Right hindlimb (tissue), 1 donor: ENCODE measurements around the gene MRAP2.

Experiments
- DNase-seq: peaks from one replicate; pipeline ENCODE4 v3.0.0-alpha.2; 2018

The MRAP2 gene, protein sequence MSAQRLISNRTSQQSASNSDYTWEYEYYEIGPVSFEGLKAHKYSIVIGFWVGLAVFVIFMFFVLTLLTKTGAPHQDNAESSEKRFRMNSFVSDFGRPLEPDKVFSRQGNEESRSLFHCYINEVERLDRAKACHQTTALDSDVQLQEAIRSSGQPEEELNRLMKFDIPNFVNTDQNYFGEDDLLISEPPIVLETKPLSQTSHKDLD

DNA sequence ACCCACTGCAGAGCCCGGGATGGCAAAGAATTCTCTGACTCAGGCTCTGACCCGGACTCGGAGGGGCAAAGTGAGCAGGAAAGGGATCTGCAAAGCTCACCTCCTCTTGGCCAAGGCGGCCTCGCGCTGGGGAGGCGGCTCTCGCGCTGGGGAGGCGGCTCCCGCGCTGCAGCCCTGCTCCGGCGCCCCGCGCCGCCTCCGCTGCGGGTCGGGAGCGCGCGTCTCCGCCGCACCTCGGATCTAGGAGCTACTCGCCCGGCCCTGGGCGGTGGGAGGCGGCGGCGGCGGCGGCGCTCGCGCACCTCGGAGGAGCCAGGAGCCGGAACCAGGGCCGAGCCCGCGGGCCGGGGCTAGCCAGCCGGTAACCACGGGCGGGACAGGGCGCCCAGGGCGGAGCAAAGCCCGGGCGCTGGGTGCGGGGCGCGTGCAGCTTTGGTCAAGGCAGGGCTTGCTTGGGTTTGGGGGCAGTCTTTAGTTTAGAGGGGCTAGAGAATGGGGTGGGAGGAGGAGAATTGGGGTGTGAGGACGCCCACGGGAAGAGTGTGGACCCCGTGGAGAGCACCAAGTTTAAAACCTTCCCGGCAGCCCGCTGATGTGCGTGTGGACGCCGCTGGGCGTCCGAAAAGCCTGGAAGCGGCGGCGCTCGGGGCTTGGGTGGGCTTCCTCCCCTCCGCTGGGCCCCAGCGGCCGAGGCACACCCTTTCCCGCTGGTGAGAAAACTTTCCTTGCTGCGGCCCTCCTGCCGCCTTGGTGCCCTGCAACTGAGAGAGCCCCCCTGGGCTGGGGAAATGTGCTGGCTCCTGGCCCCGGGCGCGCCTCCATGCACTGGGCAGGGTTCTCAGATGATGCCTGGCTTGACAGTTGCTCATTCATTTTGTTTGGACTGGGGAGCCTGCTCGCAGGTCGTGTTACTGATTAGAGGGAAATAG lies at the start of gene MRAP2:
MRAP2 (plus strand) TSS at position 250 of the 929 bp plus-strand sequence. CDS start 21,547 bp downstream, outside the sequence.
- peak; percentile 51 for DNase-seq

DNA sequence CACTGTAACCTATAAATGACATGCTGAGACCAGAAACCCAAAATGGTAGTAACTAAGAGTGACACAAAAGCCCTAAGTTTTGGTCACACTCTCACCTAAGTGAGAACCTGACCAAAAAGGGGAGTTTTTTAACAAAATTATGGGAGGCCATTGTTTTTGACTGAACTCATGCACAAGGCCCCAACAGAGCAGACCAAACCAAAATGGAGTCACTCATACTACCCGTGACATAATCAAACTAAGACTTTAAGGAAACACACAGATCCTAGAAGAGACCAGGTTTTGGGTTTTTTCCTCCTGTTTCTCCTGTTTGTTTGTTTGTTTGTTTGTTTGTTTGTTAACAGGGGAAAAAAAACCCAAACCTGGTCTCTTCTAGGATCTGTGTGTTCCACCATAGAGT lies 49.2 kb upstream of the MRAP2 start:
- no peak for DNase-seq

DNA sequence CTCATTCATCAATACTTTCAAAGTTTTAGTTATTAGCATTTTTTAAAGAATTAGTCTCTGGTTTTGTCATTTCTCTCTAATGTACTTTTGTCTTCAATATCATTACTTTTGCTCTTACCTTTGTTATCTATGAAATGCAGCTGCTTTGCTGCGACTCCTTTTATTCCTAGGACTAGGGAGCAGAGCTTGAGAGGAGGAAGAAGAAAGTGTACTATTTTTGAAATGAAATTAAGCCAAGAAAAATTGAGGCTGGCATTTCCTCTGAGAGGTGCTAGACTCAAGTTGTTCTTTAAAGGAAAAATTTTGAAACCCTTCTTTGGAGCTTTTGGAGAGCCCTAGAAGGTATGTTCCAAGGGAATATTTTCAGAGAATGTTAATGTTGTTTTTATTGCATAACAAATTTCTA lies 48.3 kb upstream of the MRAP2 start:
- no peak for DNase-seq

DNA sequence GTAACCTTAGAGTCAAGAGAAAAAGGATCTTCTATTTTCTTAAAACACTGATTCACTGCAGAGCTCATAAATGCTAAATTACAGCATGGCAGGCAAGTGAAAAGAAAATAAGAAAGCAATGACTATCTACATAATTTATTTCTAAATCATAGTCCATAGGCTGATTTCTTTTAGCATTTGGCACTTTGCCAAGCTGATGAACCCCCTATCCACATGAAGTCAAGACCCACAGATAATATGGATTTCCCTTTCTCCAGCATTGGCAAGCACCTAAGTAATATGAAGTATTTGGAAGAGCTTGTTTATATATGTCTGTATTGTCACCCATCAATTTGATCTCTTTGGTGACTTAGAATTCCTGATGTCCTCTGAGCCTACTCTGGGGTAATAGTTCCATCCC lies 47.9 kb upstream of the MRAP2 start:
- DNase-seq: no peak

DNA sequence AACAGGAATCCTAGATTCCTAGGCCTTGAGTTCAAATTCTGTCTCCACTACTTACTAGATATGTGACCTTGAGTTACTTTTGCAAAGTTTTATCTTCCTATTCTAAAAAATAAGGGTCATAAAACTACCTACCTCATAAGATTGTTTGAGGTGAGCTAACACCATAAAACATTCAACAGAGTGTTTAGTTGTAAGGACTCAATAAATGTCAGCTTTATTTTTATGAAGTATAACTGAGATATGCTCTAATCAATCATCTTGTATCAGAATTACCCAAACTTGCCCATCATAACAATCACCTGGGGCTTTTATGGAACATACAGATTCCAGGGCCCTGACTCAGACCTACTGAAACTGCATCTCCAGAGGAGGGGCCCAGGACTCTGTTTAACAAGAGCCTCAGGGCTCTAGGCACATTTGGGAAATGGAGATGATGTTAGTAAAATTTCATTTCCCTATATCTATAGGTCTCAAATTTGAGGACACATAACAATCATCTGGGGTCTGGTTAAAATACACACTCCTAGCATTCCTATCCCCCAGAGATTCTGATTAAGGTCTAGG lies 35.5 kb upstream of the MRAP2 start:
- DNase-seq: no peak

DNA sequence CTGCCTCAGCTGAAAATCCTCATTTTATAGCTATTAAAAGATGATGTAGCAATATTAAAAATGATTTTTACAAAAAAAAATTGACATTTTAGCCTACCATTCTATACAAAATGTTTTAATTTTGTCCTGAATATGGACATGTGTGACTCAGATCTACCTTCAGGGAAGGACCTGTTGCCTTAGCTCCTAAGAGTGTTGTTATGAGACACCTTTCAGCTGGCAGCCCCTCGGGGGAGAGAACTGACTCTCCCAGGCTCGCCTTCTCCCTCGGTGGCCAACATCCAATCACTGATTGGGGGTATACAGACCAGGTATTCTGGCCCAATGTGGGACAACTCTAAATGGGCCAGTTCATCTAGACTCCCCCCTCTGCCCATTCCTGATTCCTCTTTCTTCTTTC lies 32.5 kb upstream of the MRAP2 start:
- DNase-seq: no peak

DNA sequence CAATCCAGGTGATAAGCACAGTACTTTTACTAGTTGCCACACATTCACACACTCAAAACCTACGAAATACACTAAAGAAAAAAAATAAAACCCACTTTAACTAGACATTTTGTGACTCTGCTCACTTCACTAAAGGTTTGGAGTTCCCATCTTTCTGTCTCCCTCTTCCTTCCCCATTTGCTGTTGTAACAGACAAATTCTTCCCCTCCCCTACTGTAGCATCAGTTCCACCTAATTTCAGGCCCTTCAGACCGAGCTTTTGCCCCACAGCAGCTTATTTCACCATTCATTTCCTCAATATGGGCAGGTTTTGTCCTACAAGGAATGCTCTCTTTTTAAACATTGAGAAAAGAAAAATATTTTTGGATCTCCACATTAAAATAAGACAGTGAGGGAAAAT lies 31.3 kb upstream of the MRAP2 start:
- no peak for DNase-seq

DNA sequence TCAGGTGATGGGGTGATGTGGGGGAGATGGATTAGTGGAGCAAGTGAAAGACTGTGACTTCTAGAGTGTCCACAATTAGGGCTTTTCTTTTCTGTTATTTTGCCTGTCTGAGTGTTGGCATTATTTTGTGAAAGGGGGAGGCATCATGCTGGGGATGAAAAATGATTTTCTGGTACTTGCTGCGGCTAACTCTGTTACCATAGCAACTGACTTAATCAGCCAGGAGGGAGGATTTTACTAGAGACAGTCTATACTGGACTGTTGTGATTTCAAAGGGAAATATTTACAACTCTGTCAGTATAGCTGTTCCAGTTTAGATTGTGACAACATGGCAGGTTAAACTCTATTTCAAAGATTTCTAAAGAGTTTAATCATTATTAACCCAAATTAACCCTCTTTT lies 30.4 kb upstream of the MRAP2 start:
- DNase-seq: no peak

DNA sequence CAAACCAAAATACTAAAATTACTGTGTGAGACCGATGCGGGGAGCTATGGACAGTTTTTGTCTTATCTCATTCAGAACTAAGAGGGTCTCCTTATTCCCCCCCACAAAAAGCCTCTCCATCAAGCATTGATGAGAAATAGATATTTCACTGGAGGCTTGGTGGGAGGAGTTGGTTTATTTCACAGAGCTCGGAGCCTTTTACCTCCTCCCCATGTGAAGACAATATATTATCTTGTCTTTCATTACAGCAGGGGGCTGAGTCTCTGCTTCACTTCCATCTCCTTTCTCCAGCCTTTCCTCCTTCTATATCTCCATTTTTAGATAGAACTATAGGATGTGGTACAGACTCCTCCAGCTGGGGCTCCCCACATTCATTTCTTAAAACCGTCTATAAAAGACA lies 29.9 kb upstream of the MRAP2 start:
- no peak for DNase-seq

DNA sequence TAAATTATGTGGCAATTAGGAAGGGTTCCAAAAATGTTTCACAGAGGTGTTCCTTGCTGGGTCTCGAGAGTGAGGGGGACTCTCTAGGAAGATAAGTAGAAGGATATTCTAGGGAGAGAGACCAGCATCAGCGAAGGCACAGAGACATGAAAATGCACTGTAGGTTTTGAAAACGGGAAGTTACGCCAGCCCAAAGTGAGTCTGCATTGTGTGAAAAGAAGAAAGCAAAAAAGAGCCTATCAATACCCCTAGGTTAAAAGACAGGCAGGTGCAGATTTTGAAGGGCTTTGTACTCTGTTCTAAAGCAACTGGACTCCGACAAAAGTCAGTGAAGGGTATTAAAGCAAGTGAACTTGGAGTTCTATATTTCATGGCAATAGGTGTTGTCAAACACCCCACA lies 25.7 kb upstream of the MRAP2 start:
- DNase-seq: no peak

DNA sequence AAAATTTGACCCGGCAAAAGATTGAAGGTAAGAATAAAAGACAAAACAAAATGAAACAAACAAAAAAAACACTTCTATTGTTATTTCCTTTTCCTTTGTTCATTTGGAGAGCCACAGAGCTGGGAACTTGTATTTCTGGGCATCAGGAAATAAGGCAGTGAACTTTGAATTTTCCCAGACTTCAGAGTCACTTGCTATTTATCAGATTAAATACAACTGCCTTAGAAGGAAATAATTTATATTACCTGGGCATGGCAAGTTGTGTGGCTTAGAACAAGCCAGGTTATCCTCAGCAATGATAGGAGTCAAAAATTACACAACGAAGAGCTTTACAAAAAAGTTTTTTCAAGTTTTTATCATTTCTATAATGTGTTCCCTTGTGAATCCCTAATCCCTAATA lies 20.2 kb upstream of the MRAP2 start:
- DNase-seq: no peak

DNA sequence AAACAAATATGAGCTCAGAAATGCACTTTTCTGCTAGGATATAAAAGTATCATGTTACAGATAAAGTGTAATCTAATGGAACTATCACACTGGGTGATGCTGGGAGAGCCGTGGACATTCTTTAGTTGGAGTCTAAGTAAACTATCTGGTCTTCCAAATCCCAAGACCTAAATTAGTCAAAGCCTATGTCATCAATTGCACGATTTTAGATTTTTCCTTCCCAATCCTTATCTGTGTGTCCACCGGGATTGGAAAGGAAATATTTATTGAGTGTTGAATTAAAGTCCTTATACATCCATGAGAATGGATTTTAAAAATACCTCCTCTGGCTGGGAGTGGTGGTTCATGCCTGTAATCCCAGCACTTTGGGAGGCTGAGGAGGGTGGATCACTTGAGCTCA lies 19.6 kb upstream of the MRAP2 start:
- no peak for DNase-seq

DNA sequence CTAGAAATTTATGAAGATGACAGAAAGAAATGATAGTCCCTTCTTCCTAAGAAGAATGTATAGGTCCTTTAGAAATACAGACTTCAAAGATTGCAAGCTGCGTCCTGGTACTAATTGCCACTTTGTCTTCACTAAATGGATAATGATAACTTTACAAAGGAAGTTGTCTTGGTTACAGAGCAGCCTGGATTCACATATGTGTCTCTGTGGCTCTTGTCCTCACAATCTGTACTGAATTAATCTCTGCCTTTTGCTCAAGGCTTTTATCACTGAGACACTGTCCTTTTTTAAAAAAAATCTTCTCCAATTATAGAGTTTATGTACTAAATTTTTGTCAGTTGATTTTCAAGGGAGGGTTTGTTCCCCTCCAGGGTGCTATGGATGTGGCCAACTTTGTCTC lies 17.5 kb upstream of the MRAP2 start:
- DNase-seq: no peak

DNA sequence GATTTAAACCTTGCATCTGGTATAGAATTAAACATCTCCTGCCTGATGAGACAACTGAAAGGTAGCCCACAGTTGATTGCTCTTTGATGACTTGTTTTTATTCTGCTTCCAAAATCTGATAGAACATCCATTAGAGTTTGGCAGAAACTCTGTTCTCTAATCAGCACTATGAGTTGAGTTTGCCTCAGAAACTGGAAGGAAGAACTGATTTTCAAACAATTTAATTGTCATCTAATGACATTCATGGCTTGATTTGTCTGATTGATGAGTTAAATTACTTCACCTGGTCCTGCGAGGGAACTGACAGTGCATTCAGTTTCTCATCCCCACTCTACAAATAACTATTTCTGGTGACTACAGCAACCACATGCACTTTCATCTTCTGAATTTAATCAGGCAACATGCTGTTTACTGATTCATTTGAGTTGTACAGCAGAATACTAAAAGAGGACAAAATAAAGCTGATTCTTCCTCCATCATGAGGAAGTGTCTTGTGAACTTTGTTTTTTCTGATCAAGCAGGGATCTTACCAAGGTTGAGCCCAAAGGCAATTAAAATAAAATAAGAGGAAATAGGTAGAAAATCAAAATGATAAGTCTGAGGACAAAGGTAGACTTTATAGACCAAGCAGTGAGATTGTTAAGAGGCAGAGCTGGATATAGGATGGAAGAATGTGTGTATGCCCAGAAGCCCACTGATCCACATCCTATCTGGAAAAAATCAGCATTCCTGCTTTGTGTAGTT lies 15.7 kb upstream of the MRAP2 start:
- no peak for DNase-seq

DNA sequence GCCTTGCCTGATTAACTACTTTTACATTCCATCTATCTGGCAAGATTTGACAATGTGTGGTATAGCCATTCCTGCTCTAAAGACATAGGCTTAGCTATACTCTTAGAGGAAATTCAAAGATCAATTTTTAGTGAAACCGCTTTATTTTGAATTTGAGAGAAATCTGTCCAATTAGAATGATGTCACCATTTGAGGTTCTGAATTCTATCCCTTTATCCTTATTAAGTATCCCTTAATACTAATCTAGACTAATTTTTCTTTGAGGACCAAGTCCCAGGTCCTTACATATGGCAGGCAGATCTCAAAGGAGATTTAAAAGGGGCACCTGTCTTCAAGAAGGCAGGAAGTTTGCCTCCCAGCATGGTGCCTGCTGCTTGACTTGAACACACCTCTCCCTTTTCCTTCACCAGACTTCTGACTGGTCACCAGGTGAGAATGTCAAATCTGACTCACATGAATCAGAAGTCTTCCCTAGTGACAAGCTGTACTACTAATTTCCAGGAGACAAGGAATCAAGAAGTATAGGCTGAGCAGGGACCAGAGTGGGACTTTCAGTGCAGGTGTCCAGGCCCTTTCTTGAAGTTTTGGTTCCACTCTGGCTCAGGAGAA lies 15.0 kb upstream of the MRAP2 start:
- DNase-seq: no peak

DNA sequence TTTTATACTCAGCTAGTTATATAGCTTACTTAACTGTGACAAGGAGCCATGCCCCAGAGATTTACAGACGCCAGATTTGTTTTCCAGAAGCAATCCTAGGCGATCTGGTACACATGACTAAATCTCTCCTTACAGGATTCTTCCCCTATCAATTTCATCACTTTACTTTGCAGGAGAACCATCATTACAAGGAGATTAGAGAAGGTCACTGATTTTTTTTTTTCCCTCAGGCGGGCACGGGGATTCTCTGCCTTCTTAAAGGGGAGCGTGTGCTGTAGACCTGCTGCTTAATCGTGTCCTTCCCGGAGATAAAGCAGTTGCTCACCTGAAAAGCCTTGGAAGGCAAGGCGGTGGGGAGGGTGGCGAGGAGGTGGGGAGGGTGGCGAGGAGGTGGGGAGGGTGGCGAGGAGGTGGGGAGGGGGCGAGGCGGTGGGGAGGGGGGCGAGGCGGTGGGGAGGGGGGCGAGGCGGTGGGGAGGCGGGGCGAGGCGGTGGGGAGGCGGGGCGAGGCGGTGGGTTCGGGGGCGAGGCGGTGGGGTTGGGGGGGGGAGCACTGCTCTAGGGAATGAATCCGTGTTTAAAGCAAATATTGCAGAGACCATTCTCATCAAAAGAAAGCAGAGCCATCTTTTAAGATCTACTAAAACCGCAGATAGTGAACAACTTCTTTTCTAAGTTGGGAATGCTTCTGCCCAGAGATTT lies 14.3 kb upstream of the MRAP2 start:
- DNase-seq: no peak

DNA sequence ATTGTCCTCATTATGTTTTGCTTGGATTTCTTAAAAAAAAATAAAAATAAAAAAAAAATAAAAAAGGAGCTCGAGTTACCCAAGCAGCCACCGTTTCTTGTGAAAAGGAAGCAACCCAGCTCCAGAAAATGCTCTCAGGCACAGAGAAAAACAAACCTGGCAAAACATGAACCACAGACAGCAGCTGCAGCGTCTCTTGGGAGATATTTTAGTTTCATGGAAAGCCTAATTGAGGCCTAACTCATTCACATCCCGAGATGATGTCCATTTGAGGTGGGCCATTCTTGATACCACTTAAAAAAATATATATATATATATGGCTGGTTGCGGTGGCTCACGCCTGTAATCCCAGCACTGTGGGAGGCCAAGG lies 13.7 kb upstream of the MRAP2 start:
- peak; percentile 27 for DNase-seq

DNA sequence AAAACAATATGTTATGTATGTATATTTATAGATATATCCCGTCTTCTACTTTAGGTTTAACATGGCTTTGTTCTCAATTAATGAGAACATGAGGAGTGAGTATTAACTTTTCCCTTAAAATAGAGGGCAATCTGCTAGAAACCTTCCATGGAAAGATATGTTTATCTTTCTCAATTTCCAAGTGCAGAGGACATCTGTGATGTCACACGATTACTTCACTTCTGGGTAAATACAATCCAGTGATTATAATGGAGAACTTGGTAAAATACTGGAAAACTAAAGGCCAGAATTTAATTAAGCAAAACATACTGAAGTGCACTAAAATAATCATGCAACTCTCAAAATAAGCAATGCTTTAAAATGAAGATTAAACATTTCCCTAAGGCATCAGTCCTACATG lies 11.9 kb upstream of the MRAP2 start:
- no peak for DNase-seq

DNA sequence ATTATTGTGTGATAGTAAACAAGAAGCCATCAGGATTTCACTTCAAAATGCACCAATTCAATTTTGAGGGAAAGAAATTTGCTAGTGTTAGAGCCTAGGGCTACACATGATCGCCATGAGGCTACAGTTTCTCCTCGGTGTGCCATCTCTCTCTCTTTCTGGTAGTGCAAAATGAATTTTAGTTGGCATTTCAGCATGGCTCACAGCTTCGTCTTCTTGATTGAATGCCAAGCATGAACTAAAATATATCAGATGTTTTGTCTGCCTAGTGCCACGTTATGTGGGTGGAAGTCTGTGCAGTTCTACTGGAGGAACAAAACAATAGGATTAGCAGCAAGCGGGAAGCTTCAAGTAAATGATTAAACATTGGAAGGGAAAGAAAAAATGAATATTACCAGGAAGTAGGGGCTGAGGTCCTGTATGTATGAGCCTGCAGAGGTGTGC lies 6.8 kb upstream of the MRAP2 start:
- DNase-seq: no peak

DNA sequence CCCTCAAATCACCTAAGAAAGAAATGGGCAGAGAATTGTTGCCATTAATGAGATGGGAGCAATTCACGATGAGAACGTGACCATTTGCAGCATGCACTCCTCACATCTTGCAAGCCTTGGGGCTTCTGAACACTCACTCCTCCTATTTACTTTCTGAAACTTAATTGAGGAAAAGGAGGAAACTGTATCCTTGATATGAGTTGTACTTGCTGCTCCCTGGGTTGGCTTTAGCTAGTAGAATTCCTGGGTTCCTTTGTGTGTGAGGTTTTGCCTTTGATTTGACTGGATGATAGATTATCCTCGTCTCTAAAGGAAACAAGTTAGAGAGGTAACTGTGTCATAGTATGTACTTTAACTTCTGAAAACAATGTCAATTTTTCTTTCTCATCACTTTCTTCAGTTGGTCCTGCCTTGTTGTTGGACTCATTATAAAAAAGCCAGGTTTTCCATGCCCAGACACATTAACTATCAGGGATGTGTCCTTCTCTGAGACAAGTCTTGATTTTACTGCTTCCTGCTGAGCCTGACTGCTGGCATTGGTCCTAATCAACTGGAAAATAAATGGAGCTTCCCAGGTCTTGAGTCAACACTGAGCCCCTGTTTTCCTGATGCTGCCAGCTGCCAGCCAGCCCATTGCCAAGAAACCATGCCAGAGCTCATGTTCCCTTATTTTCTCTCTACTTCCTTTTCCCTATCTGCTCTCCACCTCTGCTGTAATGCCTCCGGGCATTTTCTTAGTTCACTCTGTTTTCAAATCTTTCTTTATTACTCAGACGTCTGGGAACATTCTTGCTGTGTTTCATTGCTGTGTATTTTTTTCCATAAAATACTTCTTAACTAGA lies 6.0 kb upstream of the MRAP2 start:
- peak; percentile 78 for DNase-seq

DNA sequence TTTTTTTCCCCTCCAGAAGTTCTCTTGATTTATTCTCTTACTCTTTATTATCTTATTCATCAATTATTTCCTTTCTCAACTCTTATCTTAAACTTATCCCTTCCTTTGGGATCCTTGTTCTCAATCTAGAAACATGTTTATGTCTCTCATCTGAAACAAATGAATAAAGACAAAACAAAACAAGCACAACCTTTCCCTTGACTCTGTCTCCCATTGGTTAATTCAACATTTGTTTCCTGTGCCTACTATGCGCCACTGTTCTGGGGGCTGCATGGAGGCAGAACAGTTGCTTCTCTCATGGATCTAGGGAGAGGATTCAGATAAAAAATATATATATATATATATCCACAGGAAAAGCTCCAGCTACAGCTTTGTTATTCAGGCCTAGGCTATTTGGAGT lies 5.2 kb upstream of the MRAP2 start:
- no peak for DNase-seq
